Nephron progenitor cell (in vitro differentiated cells): Measurements from ENCODE around the gene MAN2B2.

ENCODE experiments used
- DNase-seq: peaks from one replicate; pipeline ENCODE4 v3.0.0; 2021
- H3K27ac Mint-ChIP-seq: 2 replicates; pipeline ENCODE4 v1.8.0; 2021; ENCODE audit warnings: mild to moderate bottlenecking, moderate library complexity, mixed read lengths
- H3K27me3 Mint-ChIP-seq: 2 replicates; pipeline ENCODE4 v1.8.0; 2021; ENCODE audit warnings: mild to moderate bottlenecking, low read depth, mixed read lengths; ENCODE audit not compliant: poor library complexity
- H3K36me3 Mint-ChIP-seq: 2 replicates; pipeline ENCODE4 v1.8.0; 2021; ENCODE audit warnings: low read depth, mixed read lengths
- H3K4me1 Mint-ChIP-seq: 2 replicates; pipeline ENCODE4 v1.8.0; 2021; ENCODE audit warnings: mixed read lengths
- H3K4me3 Mint-ChIP-seq: 2 replicates; pipeline ENCODE4 v1.8.0; 2021; ENCODE audit warnings: mild to moderate bottlenecking, moderate library complexity, mixed read lengths
- H3K9me3 Mint-ChIP-seq: 2 replicates; pipeline ENCODE4 v1.8.0; 2021; ENCODE audit warnings: mild to moderate bottlenecking, moderate library complexity, mixed read lengths
- CTCF ChIP-seq: fragments of 200-600 bp; sonication (generic); IDR thresholded peaks from 2 replicates; pipeline ENCODE4 v1.5.0; 2021; ENCODE audit warnings: antibody characterized with exemption

MAN2B2 gene

GRCh38 chr4:6592804-6593563 lies 18.0 kb downstream of the MAN2B2 start:
- H3K4me3 Mint-ChIP-seq = no peak overlapping the region
- no peak for DNase-seq
- no peaks in the 10 kb centered on the region for H3K9me3 Mint-ChIP-seq
- peaks cover 10% of the 10 kb centered on the region for H3K4me1 Mint-ChIP-seq
- H3K27me3 Mint-ChIP-seq = peaks cover 2% of the 10 kb centered on the region
- H3K27ac Mint-ChIP-seq = no peak overlapping the region
- TF ChIP-seq CTCF = no peak
- H3K36me3 Mint-ChIP-seq = peaks cover 4% of the 10 kb centered on the region

GRCh38 chr4:6594341-6594740 lies 19.4 kb downstream of the MAN2B2 start:
- peaks cover 10% of the 10 kb centered on the region for H3K4me1 Mint-ChIP-seq

GRCh38 chr4:6594826-6595355 lies 19.9 kb downstream of the MAN2B2 start:
- no peak overlapping the region for H3K4me3 Mint-ChIP-seq
- TF ChIP-seq CTCF = no peak
- H3K36me3 Mint-ChIP-seq = peaks cover 4% of the 10 kb centered on the region
- H3K9me3 Mint-ChIP-seq = no peaks in the 10 kb centered on the region
- peaks cover 2% of the 10 kb centered on the region for H3K27me3 Mint-ChIP-seq
- peaks cover 10% of the 10 kb centered on the region for H3K4me1 Mint-ChIP-seq
- DNase-seq = no peak
- no peak overlapping the region for H3K27ac Mint-ChIP-seq

More at GRCh38 chr4:6594341-6594740, 19.4 kb downstream of the MAN2B2 start:
- Mint-ChIP-seq H3K27ac (no peak overlapping the region), H3K36me3 (peaks cover 4% of the 10 kb centered on the region), H3K4me3 (no peak overlapping the region), H3K27me3 (peaks cover 2% of the 10 kb centered on the region), H3K9me3 (no peaks in the 10 kb centered on the region)
- no peak for DNase-seq
- TF ChIP-seq CTCF = no peak

GRCh38 chr4:6595897-6596537 lies 21.0 kb downstream of the MAN2B2 start:
- no peak for DNase-seq
- Mint-ChIP-seq H3K27ac (no peak overlapping the region), H3K4me1 (peaks cover 9% of the 10 kb centered on the region), H3K27me3 (peaks cover 2% of the 10 kb centered on the region), H3K4me3 (no peak overlapping the region), H3K9me3 (no peaks in the 10 kb centered on the region), H3K36me3 (peaks cover 4% of the 10 kb centered on the region)
- TF ChIP-seq CTCF = no peak

GRCh38 chr4:6596948-6597347 lies 22.0 kb downstream of the MAN2B2 start:
- no peaks in the 10 kb centered on the region for H3K27me3 Mint-ChIP-seq

More at GRCh38 chr4:6596948-6597347, 22.0 kb downstream of the MAN2B2 start:
- H3K9me3 Mint-ChIP-seq = no peaks in the 10 kb centered on the region
- H3K4me3 Mint-ChIP-seq = no peak overlapping the region
- DNase-seq = no peak
- H3K27ac Mint-ChIP-seq = no peak overlapping the region
- peaks cover 7% of the 10 kb centered on the region for H3K36me3 Mint-ChIP-seq
- peaks cover 4% of the 10 kb centered on the region for H3K4me1 Mint-ChIP-seq
- no peak for TF ChIP-seq CTCF
